Spleen (tissue), 7 donors: ENCODE data around the gene PKM.

Experiments
- CTCF ChIP-seq, 11 experiments: fragments of 200-600 bp in 7 of 11; fragments of 450-650 bp in 4 of 11; sonication (generic) in 4 of 11; IDR thresholded peaks in 8 of 11; conservative IDR thresholded peaks in 3 of 11; 1 replicate in 7 of 11; 2 replicates in 4 of 11; pipeline versions ENCODE4 v1.4.0 to v1.8.0; 2016 to 2021; ENCODE audit warnings: antibody characterized with exemption in 11 of 11, inconsistent platforms in 4 of 11, mild to moderate bottlenecking in 1 of 11
- POLR2AphosphoS5 ChIP-seq, 3 donors: sonication (generic); formaldehyde crosslinking; IDR thresholded peaks; one replicate each; pipeline ENCODE4 v1.5.1; 2017; ENCODE audit warnings: antibody characterized with exemption in 3 of 3
- donor health status: DM: no; HTN: no; CAD: no; lungs with moderate emphysema.
- donor health status: DM: no; HTN: no; CAD: no.
- donor health status: DM: no; HTN: no; CAD: no.

GRCh38 chr15:72203507-72203837, 27.5 kb downstream of the PKM start:
- TF ChIP-seq CTCF (IDR thresholded peaks at IDR 0.05 in 8 of 11, conservative IDR thresholded peaks at IDR 0.05 in 3 of 11) (no peak), POLR2AphosphoS5 (IDR thresholded peaks at IDR 0.05) (no peak)
